ENCODE results near the gene UBXN7. TPM values are rescaled to one million over a fixed set of nuclear protein-coding genes. Genes with fewer than 3 reads are reported as not detected.
"Not testable (repeated sequence)": the region's sequence is repeated elsewhere in the genome, so short reads cannot be mapped to it uniquely, and the experiment has no call there.

The UBXN7 gene
- total and polyA plus RNA-seq, 10 donors, result 2.4 to 59.0 (median 25.2) TPM

DNA sequence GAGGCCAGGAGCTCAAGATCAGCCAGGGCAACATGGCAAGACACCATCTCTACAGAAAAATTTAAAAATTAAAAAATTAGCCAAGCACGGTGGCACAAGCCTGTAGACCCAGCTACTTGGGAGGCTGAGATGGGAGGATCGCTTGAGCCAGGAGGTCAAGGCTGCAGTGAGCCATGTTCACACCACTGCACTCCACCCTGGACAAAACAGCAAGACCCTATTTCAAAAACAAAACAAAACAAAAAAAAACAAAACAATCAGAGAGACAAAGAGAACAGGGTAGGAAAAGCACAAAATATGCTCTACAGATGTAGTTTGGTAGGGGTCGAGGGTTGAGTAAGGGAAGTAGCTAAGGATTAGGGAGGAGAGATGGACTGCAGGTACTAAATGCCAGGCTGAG, 117.6 kb downstream of the UBXN7 start:
- intact Hi-C loops (cut with DNase I; ENCODE audit: low total_unique reads), result no loop called here
- no peak for DNase-seq

DNA sequence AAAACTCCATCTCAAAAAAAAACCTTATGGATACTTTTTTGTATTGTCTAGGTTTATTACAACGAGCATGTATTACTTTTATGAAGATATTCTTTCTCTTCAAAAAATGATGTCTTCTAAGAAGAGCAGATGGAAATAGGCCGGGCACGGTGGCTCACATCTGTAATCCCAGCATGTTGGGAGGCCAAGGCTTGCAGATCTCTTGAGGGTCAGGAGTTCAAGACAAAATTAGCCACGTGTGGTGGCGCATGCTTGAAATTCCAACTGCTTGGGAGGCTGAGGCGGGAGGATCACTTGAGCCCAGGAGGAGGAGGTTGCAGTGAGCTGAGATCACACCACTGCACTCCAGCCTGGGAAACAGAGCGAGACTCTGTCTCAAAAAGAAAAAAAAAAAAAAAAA, 118.1 kb downstream of the UBXN7 start:
- H3K4me1 ChIP-seq, result peaks cover 0 to 12% (median 5%) of the 10 kb centered on the region in 6 donors
- intact Hi-C loops (cut with DNase I; ENCODE audit: low total_unique reads); H3K4me3 ChIP-seq; H3K36me3 ChIP-seq; DNase-seq; H3K27ac ChIP-seq; H3K27me3 ChIP-seq (replicated peaks in 1 of 7); H3K9me3 ChIP-seq: not testable (repeated sequence)
- 90 to 94% (median 92%) methylated on average over 7 of the region's 7 CpGs for WGBS, 5 donors

More for the DNA sequence above, 117.6 kb downstream of the UBXN7 start:
- H3K4me1 ChIP-seq, result peaks cover 0 to 16% (median 8%) of the 10 kb centered on the region in 6 donors
- no peaks in the 10 kb centered on the region for H3K9me3 ChIP-seq
- WGBS, 5 donors, result 93 to 98% (median 94%) methylated on average over 3 of the region's 3 CpGs
- H3K36me3 ChIP-seq, result no peaks in the 10 kb centered on the region
- no peak overlapping the region for H3K4me3 ChIP-seq
- no peaks in the 10 kb centered on the region for H3K27me3 ChIP-seq (replicated peaks in 1 of 7)
- TF ChIP-seq POLR2AphosphoS5 (IDR thresholded peaks at IDR 0.05) (no peak), POLR2A (IDR thresholded peaks at IDR 0.05) (no peak)
- TF ChIP-seq, protein P1, sequence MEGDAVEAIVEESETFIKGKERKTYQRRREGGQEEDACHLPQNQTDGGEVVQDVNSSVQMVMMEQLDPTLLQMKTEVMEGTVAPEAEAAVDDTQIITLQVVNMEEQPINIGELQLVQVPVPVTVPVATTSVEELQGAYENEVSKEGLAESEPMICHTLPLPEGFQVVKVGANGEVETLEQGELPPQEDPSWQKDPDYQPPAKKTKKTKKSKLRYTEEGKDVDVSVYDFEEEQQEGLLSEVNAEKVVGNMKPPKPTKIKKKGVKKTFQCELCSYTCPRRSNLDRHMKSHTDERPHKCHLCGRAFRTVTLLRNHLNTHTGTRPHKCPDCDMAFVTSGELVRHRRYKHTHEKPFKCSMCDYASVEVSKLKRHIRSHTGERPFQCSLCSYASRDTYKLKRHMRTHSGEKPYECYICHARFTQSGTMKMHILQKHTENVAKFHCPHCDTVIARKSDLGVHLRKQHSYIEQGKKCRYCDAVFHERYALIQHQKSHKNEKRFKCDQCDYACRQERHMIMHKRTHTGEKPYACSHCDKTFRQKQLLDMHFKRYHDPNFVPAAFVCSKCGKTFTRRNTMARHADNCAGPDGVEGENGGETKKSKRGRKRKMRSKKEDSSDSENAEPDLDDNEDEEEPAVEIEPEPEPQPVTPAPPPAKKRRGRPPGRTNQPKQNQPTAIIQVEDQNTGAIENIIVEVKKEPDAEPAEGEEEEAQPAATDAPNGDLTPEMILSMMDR (IDR thresholded peaks at IDR 0.05 in 8 of 11, conservative IDR thresholded peaks at IDR 0.05 in 3 of 11), result no peak
- H3K27ac ChIP-seq, result no peak overlapping the region

DNA sequence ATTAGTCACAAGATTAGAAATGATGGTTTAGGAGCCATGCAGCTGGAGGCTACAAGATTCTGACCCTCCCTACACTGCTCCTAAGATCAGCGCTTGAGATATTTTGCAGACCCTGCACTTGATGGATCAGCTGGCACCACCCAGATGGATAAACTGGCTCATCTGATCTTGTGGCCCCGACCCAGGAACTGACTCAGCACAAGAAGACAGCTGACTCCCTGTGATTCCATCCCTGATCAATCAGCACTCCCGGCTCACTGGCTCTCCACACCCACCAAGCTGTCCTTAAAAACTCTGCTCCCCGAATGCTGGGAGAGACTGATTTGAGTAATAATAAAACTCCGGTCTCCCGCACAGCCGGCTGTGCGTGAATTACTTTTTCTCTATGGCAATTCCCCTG, 129.3 kb downstream of the UBXN7 start:
- H3K4me1 ChIP-seq; H3K4me3 ChIP-seq; intact Hi-C loops (cut with DNase I; ENCODE audit: low total_unique reads); H3K27ac ChIP-seq; H3K9me3 ChIP-seq; DNase-seq; H3K27me3 ChIP-seq (replicated peaks in 1 of 7); H3K36me3 ChIP-seq: not testable (repeated sequence)
- 91 to 98% (median 92%) methylated on average over 5 to 8 of the region's 8 CpGs for WGBS, 5 donors

DNA sequence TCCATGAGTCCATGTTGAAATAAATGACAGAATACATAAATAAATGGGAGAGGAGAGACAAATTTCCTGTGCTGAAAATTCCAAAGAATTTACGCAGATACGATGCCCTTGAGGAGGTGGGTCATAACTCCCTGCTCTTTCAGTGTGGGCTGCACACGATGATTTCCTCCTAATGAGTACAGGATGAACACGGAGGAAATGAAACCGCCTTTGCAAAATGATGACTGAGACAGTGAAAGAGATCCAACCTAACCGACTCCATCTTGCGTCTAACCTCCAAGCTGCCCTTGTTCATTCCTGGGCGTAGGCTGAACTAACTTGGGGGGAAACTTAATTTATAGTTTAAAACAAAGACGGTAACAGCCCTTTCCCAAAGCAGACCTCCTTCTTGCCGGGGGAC, 129.7 kb downstream of the UBXN7 start:
- H3K9me3 ChIP-seq; intact Hi-C loops (cut with DNase I; ENCODE audit: low total_unique reads); H3K4me3 ChIP-seq; H3K36me3 ChIP-seq; DNase-seq; H3K27me3 ChIP-seq (replicated peaks in 1 of 7); H3K4me1 ChIP-seq: not testable (repeated sequence)
- peak overlapping the region in 5 of 8 donors; percentile 13 to 59 (median 21) for H3K27ac ChIP-seq
- WGBS, 5 donors, result 47 to 70% (median 60%) methylated on average over 7 to 8 of the region's 10 CpGs

DNA sequence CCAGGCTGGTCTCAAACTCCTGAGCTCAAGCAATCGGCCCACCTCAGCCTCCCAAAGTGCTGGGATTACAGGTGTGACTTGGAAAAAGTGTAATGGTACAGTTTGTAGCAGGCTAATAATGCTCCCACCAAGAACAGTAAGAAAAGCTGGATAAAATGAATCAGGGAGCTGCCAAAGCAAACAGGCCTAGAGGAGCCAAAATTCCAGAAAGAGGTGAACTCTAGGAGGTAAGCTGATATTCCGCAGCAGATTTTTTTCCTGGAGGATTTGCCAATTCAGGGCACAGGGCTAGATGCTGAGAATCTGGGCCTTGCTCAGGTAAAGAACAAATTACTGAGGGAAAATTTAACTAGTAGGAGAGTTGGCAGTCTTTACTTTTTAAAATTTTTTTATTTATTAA, 133.7 kb downstream of the UBXN7 start:
- H3K27me3 ChIP-seq (replicated peaks in 1 of 7), result no peaks in the 10 kb centered on the region
- no peak overlapping the region for H3K27ac ChIP-seq
- H3K4me1 ChIP-seq, result peaks cover 0 to 6% (median 2%) of the 10 kb centered on the region in 6 donors
- no peak for TF ChIP-seq POLR2AphosphoS5 (IDR thresholded peaks at IDR 0.05)
- no peak for TF ChIP-seq POLR2A (IDR thresholded peaks at IDR 0.05)
- TF ChIP-seq, protein P1 (IDR thresholded peaks at IDR 0.05 in 8 of 11, conservative IDR thresholded peaks at IDR 0.05 in 3 of 11), result no peak
- intact Hi-C loops (cut with DNase I; ENCODE audit: low total_unique reads), result no loop called here
- DNase-seq, result no peak
- H3K9me3 ChIP-seq, result no peaks in the 10 kb centered on the region
- WGBS, 5 donors, result 93 to 100% (median 98%) methylated on average over 2 of the region's 2 CpGs
- H3K36me3 ChIP-seq, result no peaks in the 10 kb centered on the region
- no peak overlapping the region for H3K4me3 ChIP-seq

Small RNAs within 50 kb of the gene (small RNA-seq; reads per million reads assigned to genes)
- gene AC069257.2, result 0 reads per million in 4 donors
- gene AC083822.1, result 0 reads per million in 4 donors
- 0 reads per million in 4 donors for gene AC117490.1
- 0 reads per million in 4 donors for gene RN7SL434P
- 0 to 0.07 (median 0) reads per million in 4 donors for gene RN7SL738P
- gene RNU6-1279P, result 0 reads per million in 4 donors
- gene RNU6-910P, result 0 reads per million in 4 donors

Other genes with a start within 250 kb of the UBXN7 start
- 10 to 100 TPM in 3 of 7 donors, 1 to 10 TPM in 3, under 1 TPM in 1; 0.79 to 44.6 (median 7.9) TPM for gene ZDHHC19, start 221.0 kb downstream of the UBXN7 start, total RNA-seq
- 10 to 100 TPM in 1 of 3 donors, 1 to 10 TPM in 2; 3.2 to 15.4 (median 6.2) TPM for gene ZDHHC19, start 221.0 kb downstream of the UBXN7 start, polyA plus RNA-seq
- 10 to 100 TPM in 1 of 7 donors, 1 to 10 TPM in 6; 2.0 to 14.6 (median 4.1) TPM for gene SLC51A, start 215.9 kb downstream of the UBXN7 start, total RNA-seq
- gene SLC51A, start 215.9 kb downstream of the UBXN7 start, polyA plus RNA-seq, result 1 to 10 TPM in 1 of 3 donors, under 1 TPM in 2; 0.30 to 1.1 (median 0.54) TPM
- 100 to 1,000 TPM in 3 of 7 donors, 10 to 100 TPM in 4; 63.2 to 128 (median 94.9) TPM for gene PCYT1A, start 144.7 kb downstream of the UBXN7 start, total RNA-seq
- gene PCYT1A, start 144.7 kb downstream of the UBXN7 start, polyA plus RNA-seq, result 10 to 100 TPM; 10.6 to 27.1 (median 24.9) TPM
- gene DYNLT2B, start 114.2 kb downstream of the UBXN7 start, total RNA-seq, result 10 to 100 TPM in 1 of 7 donors, 1 to 10 TPM in 6; 1.7 to 10.4 (median 4.8) TPM
- gene DYNLT2B, start 114.2 kb downstream of the UBXN7 start, polyA plus RNA-seq, result 10 to 100 TPM; 15.1 to 21.3 (median 17.2) TPM
- gene TM4SF19, start 94.0 kb downstream of the UBXN7 start, total RNA-seq, result under 1 TPM in 1 of 7 donors, not detected in 6; 0.46 TPM
- gene TM4SF19, start 94.0 kb downstream of the UBXN7 start, polyA plus RNA-seq, result 1 to 10 TPM in 1 of 3 donors, not detected in 2; 6.5 TPM
- gene RNF168, start 71.3 kb upstream of the UBXN7 start, total RNA-seq, result 10 to 100 TPM; 17.9 to 28.3 (median 24.2) TPM
- 1 to 10 TPM; 3.4 to 7.0 (median 3.7) TPM for gene RNF168, start 71.3 kb upstream of the UBXN7 start, polyA plus RNA-seq
- not detected for gene SMCO1, start 82.9 kb upstream of the UBXN7 start, total RNA-seq
- gene SMCO1, start 82.9 kb upstream of the UBXN7 start, polyA plus RNA-seq, result not detected
- gene WDR53, start 136.1 kb upstream of the UBXN7 start, total RNA-seq, result 10 to 100 TPM in 5 of 7 donors, 1 to 10 TPM in 2; 6.2 to 17.7 (median 13.0) TPM
- gene WDR53, start 136.1 kb upstream of the UBXN7 start, polyA plus RNA-seq, result 10 to 100 TPM; 13.7 to 17.1 (median 16.6) TPM
- gene FBXO45, start 136.2 kb upstream of the UBXN7 start, total RNA-seq, result 10 to 100 TPM in 3 of 7 donors, 1 to 10 TPM in 4; 7.2 to 11.7 (median 8.3) TPM
- gene FBXO45, start 136.2 kb upstream of the UBXN7 start, polyA plus RNA-seq, result 1 to 10 TPM; 2.3 to 4.4 (median 3.1) TPM
- gene NRROS, start 207.3 kb upstream of the UBXN7 start, total RNA-seq, result 10 to 100 TPM; 25.7 to 35.2 (median 30.8) TPM
- 10 to 100 TPM in 1 of 3 donors, 1 to 10 TPM in 2; 7.8 to 20.3 (median 8.4) TPM for gene NRROS, start 207.3 kb upstream of the UBXN7 start, polyA plus RNA-seq